ENCODE results near the gene VSTM2B.

The VSTM2B gene

GRCh38 chr19:29516821-29517395 is 8.9 kb upstream of the VSTM2B start:
- DNase-seq = no peak

- no peak for DNase-seq
Observed at GRCh38 chr19:29517412-29517811, 8.4 kb upstream of the VSTM2B start.

- no peak for DNase-seq
Observed at GRCh38 chr19:29517946-29518345, 7.8 kb upstream of the VSTM2B start.

- DNase-seq = no peak
Observed at GRCh38 chr19:29519146-29519545, 6.6 kb upstream of the VSTM2B start.

- DNase-seq = no peak
Observed at GRCh38 chr19:29519931-29520330, 5.9 kb upstream of the VSTM2B start.

GRCh38 chr19:29520390-29520789 is 5.4 kb upstream of the VSTM2B start:
- no peak for DNase-seq

GRCh38 chr19:29521291-29522075 is 4.3 kb upstream of the VSTM2B start:
- no peak for DNase-seq

- DNase-seq = no peak
Observed at GRCh38 chr19:29523568-29523967, 2.2 kb upstream of the VSTM2B start.

GRCh38 chr19:29524201-29524911 is 1.4 kb upstream of the VSTM2B start:
- DNase-seq = no peak

GRCh38 chr19:29524912-29525831 is 622 bp upstream of the VSTM2B start:
- DNase-seq = no peak

GRCh38 chr19:29526730-29527499 is 1.1 kb downstream of the VSTM2B start:
- DNase-seq = no peak

GRCh38 chr19:29527500-29528328 is 1.9 kb downstream of the VSTM2B start:
- no peak for DNase-seq

- peak; percentile 56 for DNase-seq
Observed at GRCh38 chr19:29528350-29528945, 2.7 kb downstream of the VSTM2B start.

- no peak for DNase-seq
Observed at GRCh38 chr19:29528946-29529645, 3.3 kb downstream of the VSTM2B start.

GRCh38 chr19:29529646-29530539 is 4.1 kb downstream of the VSTM2B start:
- DNase-seq = no peak

GRCh38 chr19:29530540-29531457 is 5.0 kb downstream of the VSTM2B start:
- DNase-seq = no peak

- no peak for DNase-seq
Observed at GRCh38 chr19:29531458-29532025, 5.7 kb downstream of the VSTM2B start.

GRCh38 chr19:29532097-29532496 is 6.3 kb downstream of the VSTM2B start:
- DNase-seq = no peak

All from activated CD4-positive, CD25-positive, alpha-beta regulatory T cell treated with anti-CD3 and anti-CD28 coated beads, Interleukin-2, amount 50 U/mL, for 72 hours (primary cell).